ENCODE results near the gene ULK4. TPM values are rescaled to one million over a fixed set of nuclear protein-coding genes. Genes with fewer than 3 reads are reported as not detected.

ULK4 gene
- total RNA-seq, result 1 to 10 TPM; 4.4 to 8.3 TPM

- no peaks in the 10 kb centered on the region for H3K9me3 ChIP-seq
- H3K4me3 ChIP-seq, result peak within 1 kb of the TSS; percentile 89
- TF ChIP-seq CTCF (IDR thresholded peaks at IDR 0.05), result no peak
- peak; percentile 98 for DNase-seq
- H3K27ac ChIP-seq, result peak within 1 kb of the TSS; percentile 82
- no peaks in the 10 kb centered on the region for H3K36me3 ChIP-seq
- no peaks in the 10 kb centered on the region for H3K27me3 ChIP-seq
- peak within 1 kb of the TSS; percentile 64 to 89 for H3K9ac ChIP-seq (ENCODE audit: low read depth in 2 of 2, low read length in 2 of 2)
- H3K4me1 ChIP-seq, result peaks cover 5% of the 10 kb centered on the region
- intact Hi-C loops (cut with DNase I), result loop anchor here (5.0 kb wide), 1 partner anchor 135 kb away; no protein-coding TSS in a partner anchor
Observed at GRCh38 chr3:41961751-41962679, at the start of gene ULK4. Gene ULK4, minus strand, starts transcription at chr3:41962103. Its CDS starts 7,344 bp downstream, at chr3:41954759.

- intact Hi-C loops (cut with DNase I), result loop anchor here (5.0 kb wide), 1 partner anchor 87 kb away; no protein-coding TSS in a partner anchor
- no peak overlapping the region for H3K9ac ChIP-seq (ENCODE audit: low read depth in 2 of 2, low read length in 2 of 2)
- peak; percentile 62 for DNase-seq
Observed at GRCh38 chr3:42010530-42010929, 48.6 kb upstream of the ULK4 start.

GRCh38 chr3:42009456-42009855, 47.6 kb upstream of the ULK4 start:
- H3K36me3 ChIP-seq, result no peaks in the 10 kb centered on the region
- no peak for TF ChIP-seq CTCF (IDR thresholded peaks at IDR 0.05)
- H3K9ac ChIP-seq (ENCODE audit: low read depth in 2 of 2, low read length in 2 of 2), result no peak overlapping the region

More at GRCh38 chr3:42010530-42010929, 48.6 kb upstream of the ULK4 start:
- Histone ChIP-seq H3K4me3 (no peak overlapping the region), H3K27me3 (no peaks in the 10 kb centered on the region), H3K27ac (no peak overlapping the region), H3K36me3 (no peaks in the 10 kb centered on the region), H3K9me3 (no peaks in the 10 kb centered on the region), H3K4me1 (peaks cover 5% of the 10 kb centered on the region)
- no peak for TF ChIP-seq CTCF (IDR thresholded peaks at IDR 0.05)

GRCh38 chr3:42007785-42008184, 45.9 kb upstream of the ULK4 start:
- no peak for DNase-seq
- no peaks in the 10 kb centered on the region for H3K4me1 ChIP-seq
- intact Hi-C loops (cut with DNase I), result loop anchor here (10.0 kb wide), 1 partner anchor 177 kb away; no protein-coding TSS in a partner anchor
- no peaks in the 10 kb centered on the region for H3K9me3 ChIP-seq
- H3K36me3 ChIP-seq, result no peaks in the 10 kb centered on the region
- H3K9ac ChIP-seq (ENCODE audit: low read depth in 2 of 2, low read length in 2 of 2), result no peak overlapping the region
- H3K27me3 ChIP-seq, result no peaks in the 10 kb centered on the region
- TF ChIP-seq CTCF (IDR thresholded peaks at IDR 0.05), result no peak
- no peak overlapping the region for H3K4me3 ChIP-seq
- H3K27ac ChIP-seq, result no peak overlapping the region

More at GRCh38 chr3:42009456-42009855, 47.6 kb upstream of the ULK4 start:
- H3K27me3 ChIP-seq, result no peaks in the 10 kb centered on the region
- H3K9me3 ChIP-seq, result no peaks in the 10 kb centered on the region
- H3K27ac ChIP-seq, result no peak overlapping the region
- no peaks in the 10 kb centered on the region for H3K4me1 ChIP-seq
- H3K4me3 ChIP-seq, result no peak overlapping the region
- intact Hi-C loops (cut with DNase I), result loop anchor here (10.0 kb wide), 1 partner anchor 175 kb away; no protein-coding TSS in a partner anchor
- DNase-seq, result no peak

GRCh38 chr3:42005401-42005800, 43.5 kb upstream of the ULK4 start:
- Histone ChIP-seq H3K4me3 (no peak overlapping the region), H3K27ac (no peak overlapping the region), H3K27me3 (no peaks in the 10 kb centered on the region), H3K36me3 (no peaks in the 10 kb centered on the region), H3K9ac (ENCODE audit: low read depth in 2 of 2, low read length in 2 of 2) (no peak overlapping the region), H3K4me1 (no peaks in the 10 kb centered on the region), H3K9me3 (no peaks in the 10 kb centered on the region)
- no peak for TF ChIP-seq CTCF (IDR thresholded peaks at IDR 0.05)
- no peak for DNase-seq
- intact Hi-C loops (cut with DNase I), result loop anchor here (10.0 kb wide), 1 partner anchor 179 kb away; no protein-coding TSS in a partner anchor
